Activated CD8-positive, alpha-beta T cell treated with anti-CD3 and anti-CD28 coated beads for 36 hours (primary cell): ENCODE results near the gene ALKBH2. TPM values are rescaled to one million over a fixed set of nuclear protein-coding genes. Genes with fewer than 3 reads are reported as not detected.
"Not testable (repeated sequence)": the region's sequence is repeated elsewhere in the genome, so short reads cannot be mapped to it uniquely, and the experiment has no call there.

Experiments
- ATAC-seq: fragments of 200-7000 bp; cut with Tn5 transposase; one replicate; pipeline ENCODE4 v1.10.0; 2021; ENCODE audit warnings: mild to moderate bottlenecking, moderate library complexity
- CTCF ChIA-PET: fragments of 350-600 bp; sonication (Branson Sonifier 250); formaldehyde crosslinking; loops from one replicate; lab custom pipeline; 2021; ENCODE audit warnings: antibody characterized with exemption; lab: Charles Lee
- POLR2A ChIA-PET: fragments of 350-600 bp; sonication (Branson Sonifier 250); formaldehyde crosslinking; loops from one replicate; lab custom pipeline; 2021; ENCODE audit warnings: antibody characterized with exemption; lab: Charles Lee
- DNase-seq: peaks from one replicate; pipeline ENCODE4 v3.0.0-alpha.2; 2020
- H3K27ac Mint-ChIP-seq: one replicate; pipeline ENCODE4 v1.8.0; 2021; ENCODE audit warnings: mild to moderate bottlenecking, mixed read lengths
- H3K27me3 Mint-ChIP-seq: one replicate; pipeline ENCODE4 v1.8.0; 2021; ENCODE audit warnings: mixed read lengths
- H3K36me3 Mint-ChIP-seq: one replicate; pipeline ENCODE4 v1.8.0; 2021; ENCODE audit warnings: low read depth, mixed read lengths
- H3K4me1 Mint-ChIP-seq: one replicate; pipeline ENCODE4 v1.8.0; 2021; ENCODE audit warnings: low read depth, mixed read lengths
- H3K4me3 Mint-ChIP-seq: one replicate; pipeline ENCODE4 v1.8.0; 2021; ENCODE audit warnings: mild to moderate bottlenecking, moderate library complexity, mixed read lengths
- H3K9me3 Mint-ChIP-seq: one replicate; pipeline ENCODE4 v1.8.0; 2021; ENCODE audit warnings: mixed read lengths
- CTCF ChIP-seq: fragments of 200-600 bp; IDR thresholded peaks from one replicate; pipeline ENCODE4 v1.8.0; 2022; ENCODE audit warnings: antibody characterized with exemption, mild to moderate bottlenecking
- intact Hi-C: fragments of 100-400 bp; cut with micrococcal nuclease; formaldehyde crosslinking; loops from one replicate; pipeline ENCODE4 v1.10.0; 2022
- total RNA-seq, 2 experiments: library from RNA; stranded (reverse); gene quantifications; one replicate each; pipeline ENCODE4 v1.2.3, GENCODE V29; 2021

Gene ALKBH2
- total RNA-seq, 2 experiments from 2014 or later: 35.6 to 37.8 TPM

- no peaks in the 10 kb centered on the region for H3K27me3 Mint-ChIP-seq
- H3K9me3 Mint-ChIP-seq: no peaks in the 10 kb centered on the region
- CTCF ChIA-PET: interaction anchor here (1.4 kb wide), 1 partner anchor 34 kb away, joined by 4 read pairs; the partner anchor contains the start of gene ALKBH2
- DNase-seq: no peak
- no peak for ATAC-seq
- intact Hi-C loops: no loop called here
- H3K4me3 Mint-ChIP-seq: no peak overlapping the region
- POLR2A ChIA-PET: no interaction called here
- peaks cover 6% of the 10 kb centered on the region for H3K36me3 Mint-ChIP-seq
- TF ChIP-seq CTCF: no peak
- no peak overlapping the region for H3K27ac Mint-ChIP-seq
- peaks cover 7% of the 10 kb centered on the region for H3K4me1 Mint-ChIP-seq
These were observed 34.5 kb downstream of the ALKBH2 start for GRCh38 chr12:109058773-109059172.

- Mint-ChIP-seq H3K27ac (no peak overlapping the region), H3K27me3 (no peaks in the 10 kb centered on the region), H3K4me1 (peaks cover 4% of the 10 kb centered on the region), H3K36me3 (peaks cover 1% of the 10 kb centered on the region), H3K9me3 (no peaks in the 10 kb centered on the region), H3K4me3 (no peak overlapping the region)
- intact Hi-C loops: no loop called here
- ATAC-seq: no peak
- POLR2A ChIA-PET: no interaction called here
- CTCF ChIA-PET: no interaction called here
- no peak for TF ChIP-seq CTCF
- no peak for DNase-seq
These were observed 35.9 kb downstream of the ALKBH2 start for GRCh38 chr12:109057376-109057775.

- no peak for DNase-seq
- ChIA-PET CTCF (no interaction called here), POLR2A (no interaction called here)
- H3K4me1 Mint-ChIP-seq: peaks cover 8% of the 10 kb centered on the region
- intact Hi-C loops: no loop called here
- H3K4me3 Mint-ChIP-seq: no peak overlapping the region
- H3K27me3 Mint-ChIP-seq: no peaks in the 10 kb centered on the region
- peaks cover 5% of the 10 kb centered on the region for H3K36me3 Mint-ChIP-seq
- no peak for ATAC-seq
- no peaks in the 10 kb centered on the region for H3K9me3 Mint-ChIP-seq
- H3K27ac Mint-ChIP-seq: no peak overlapping the region
- TF ChIP-seq CTCF: no peak
These were observed 36.4 kb downstream of the ALKBH2 start for GRCh38 chr12:109056891-109057290.

DNA sequence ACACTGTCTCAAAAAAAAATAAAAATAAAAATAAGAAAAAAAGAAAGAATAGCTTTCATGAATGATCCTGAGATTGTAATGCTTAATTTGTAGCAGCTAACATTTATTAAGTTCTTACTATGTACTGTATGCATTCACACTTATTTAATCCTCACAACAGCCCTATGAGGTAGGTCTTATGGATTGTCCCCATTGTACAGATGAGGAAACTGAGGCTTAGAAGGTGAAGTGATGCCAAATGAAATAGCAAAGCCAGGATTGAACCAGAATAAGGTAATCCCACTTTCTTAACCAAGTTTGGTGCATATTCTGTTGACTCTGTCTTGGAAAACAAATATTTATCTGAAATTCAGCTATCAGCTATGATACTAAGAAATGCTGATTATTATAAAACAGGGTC, 38.8 kb downstream of the ALKBH2 start:
- no peak for ATAC-seq
- Mint-ChIP-seq H3K27me3 (no peaks in the 10 kb centered on the region), H3K4me1 (peaks cover 10% of the 10 kb centered on the region), H3K9me3 (no peaks in the 10 kb centered on the region), H3K27ac (peak overlapping the region; percentile 93), H3K4me3 (peak overlapping the region; percentile 81), H3K36me3 (peaks cover 7% of the 10 kb centered on the region)
- ChIA-PET POLR2A (interaction anchor here (1.3 to 1.6 kb wide), 2 partner anchors 12 to 44 kb away, joined by 3 to 4 read pairs; no protein-coding TSS in a partner anchor), CTCF (no interaction called here)
- no peak for DNase-seq
- intact Hi-C loops: no loop called here
- no peak for TF ChIP-seq CTCF

DNA sequence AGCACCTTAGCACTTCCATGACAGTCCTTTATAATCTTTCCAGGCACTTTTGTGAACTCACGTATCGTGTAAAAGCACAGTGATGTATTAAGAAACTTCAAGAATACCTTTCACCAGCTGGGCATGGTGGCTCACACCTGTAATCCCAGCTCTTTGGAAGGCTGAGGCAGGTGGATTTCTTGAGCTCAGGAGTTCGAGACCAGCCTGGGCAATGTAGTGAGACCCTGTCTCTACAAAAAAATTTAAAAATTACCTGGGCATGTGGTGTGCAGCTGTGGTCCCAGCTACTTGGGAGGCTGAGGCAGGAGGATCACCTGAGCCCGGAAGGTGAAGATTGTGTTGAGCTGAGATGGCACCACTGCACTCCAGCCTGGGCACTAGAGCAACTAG, 39.2 kb downstream of the ALKBH2 start:
- H3K9me3 Mint-ChIP-seq, intact Hi-C loops, H3K36me3 Mint-ChIP-seq, H3K27me3 Mint-ChIP-seq, CTCF ChIA-PET: not testable (repeated sequence)
- peak overlapping the region; percentile 81 for H3K4me3 Mint-ChIP-seq
- DNase-seq (peak; percentile 5), ATAC-seq (peak; percentile 6)
- H3K27ac Mint-ChIP-seq: peak overlapping the region; percentile 93
- H3K4me1 Mint-ChIP-seq: peaks cover 10% of the 10 kb centered on the region
- POLR2A ChIA-PET: interaction anchor here (0.8 to 1.6 kb wide), 3 partner anchors 12 to 541 kb away, joined by 3 to 4 read pairs (median 3); no protein-coding TSS in a partner anchor
